T-helper 2 cell treated with Interferon-gamma antibody and Interleukin-4, amounts not matched to agents 5 μg/mL and 100 μg/mL, for 36 hours (primary cell): ENCODE data around the gene FHOD3.

Experiments used
- DNase-seq: peaks from one replicate; pipeline ENCODE4 v3.0.0; 2021; ENCODE audit warnings: low spot score
- H3K27ac Mint-ChIP-seq: one replicate; pipeline ENCODE4 v1.8.0; 2021; ENCODE audit warnings: mild to moderate bottlenecking, mixed read lengths
- H3K27me3 Mint-ChIP-seq: one replicate; pipeline ENCODE4 v1.8.0; 2021; ENCODE audit warnings: low read depth, mixed read lengths
- H3K36me3 Mint-ChIP-seq: one replicate; pipeline ENCODE4 v1.8.0; 2021; ENCODE audit warnings: low read depth, mixed read lengths
- H3K4me1 Mint-ChIP-seq: one replicate; pipeline ENCODE4 v1.8.0; 2021; ENCODE audit warnings: low read depth, mixed read lengths
- H3K4me3 Mint-ChIP-seq: one replicate; pipeline ENCODE4 v1.8.0; 2022; ENCODE audit warnings: mild to moderate bottlenecking, moderate library complexity, mixed read lengths
- H3K9me3 Mint-ChIP-seq: one replicate; pipeline ENCODE4 v1.8.0; 2021; ENCODE audit warnings: mixed read lengths

FHOD3 gene

GRCh38 chr18:36321658-36322407 is 24.3 kb downstream of the FHOD3 start:
- H3K4me3 Mint-ChIP-seq = no peak overlapping the region
- no peaks in the 10 kb centered on the region for H3K36me3 Mint-ChIP-seq
- peaks cover 13% of the 10 kb centered on the region for H3K27me3 Mint-ChIP-seq
- H3K4me1 Mint-ChIP-seq = no peaks in the 10 kb centered on the region
- H3K9me3 Mint-ChIP-seq = peaks cover 5% of the 10 kb centered on the region
- H3K27ac Mint-ChIP-seq = no peak overlapping the region
- no peak for DNase-seq

DNA sequence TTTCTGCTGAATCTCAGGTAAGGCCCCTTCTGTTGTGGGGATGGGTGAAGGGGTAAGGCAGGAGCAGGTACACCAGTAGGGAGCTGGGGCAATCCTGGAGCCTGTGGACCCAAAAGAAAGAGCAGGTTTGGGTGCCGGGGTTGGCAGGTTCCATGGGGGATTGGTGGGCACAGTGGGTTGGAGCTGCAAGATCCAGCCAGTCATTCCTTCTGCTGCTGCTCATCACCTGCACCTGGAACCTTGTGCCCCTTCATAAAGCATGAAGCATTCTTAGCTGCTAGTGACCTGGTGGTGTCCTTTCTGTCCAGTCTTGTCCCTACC is 24.9 kb downstream of the FHOD3 start:
- peaks cover 5% of the 10 kb centered on the region for H3K9me3 Mint-ChIP-seq
- no peaks in the 10 kb centered on the region for H3K36me3 Mint-ChIP-seq
- DNase-seq = no peak
- no peaks in the 10 kb centered on the region for H3K4me1 Mint-ChIP-seq
- H3K27me3 Mint-ChIP-seq = peaks cover 13% of the 10 kb centered on the region
- H3K27ac Mint-ChIP-seq = no peak overlapping the region
- H3K4me3 Mint-ChIP-seq = no peak overlapping the region

GRCh38 chr18:36322734-36323133 is 25.2 kb downstream of the FHOD3 start:
- peaks cover 5% of the 10 kb centered on the region for H3K9me3 Mint-ChIP-seq
- no peaks in the 10 kb centered on the region for H3K4me1 Mint-ChIP-seq
- no peak overlapping the region for H3K4me3 Mint-ChIP-seq
- H3K27me3 Mint-ChIP-seq = peaks cover 13% of the 10 kb centered on the region
- DNase-seq = no peak
- no peak overlapping the region for H3K27ac Mint-ChIP-seq
- no peaks in the 10 kb centered on the region for H3K36me3 Mint-ChIP-seq

DNA sequence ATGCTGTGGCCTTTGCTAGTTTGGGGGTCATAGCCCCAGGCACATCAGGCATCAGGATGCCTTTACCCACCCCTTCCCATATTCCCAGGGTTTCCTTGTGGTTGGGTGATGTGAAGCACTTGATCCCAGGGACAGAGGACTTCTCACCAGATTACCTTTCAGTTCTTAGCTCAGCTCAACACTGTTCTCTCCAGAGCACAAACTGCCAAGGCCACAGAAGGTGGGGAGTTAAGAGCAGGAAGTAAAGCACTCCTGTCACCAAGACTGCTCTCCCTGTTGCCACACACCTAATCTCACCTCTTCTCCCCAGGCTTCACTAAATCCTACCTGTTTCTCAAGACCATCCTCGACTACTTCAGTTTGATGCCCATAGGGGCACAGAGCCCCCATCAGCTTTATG is 25.9 kb downstream of the FHOD3 start:
- Mint-ChIP-seq H3K4me3 (no peak overlapping the region), H3K27me3 (peaks cover 11% of the 10 kb centered on the region), H3K4me1 (no peaks in the 10 kb centered on the region), H3K9me3 (no peaks in the 10 kb centered on the region), H3K36me3 (no peaks in the 10 kb centered on the region), H3K27ac (no peak overlapping the region)
- DNase-seq = no peak

DNA sequence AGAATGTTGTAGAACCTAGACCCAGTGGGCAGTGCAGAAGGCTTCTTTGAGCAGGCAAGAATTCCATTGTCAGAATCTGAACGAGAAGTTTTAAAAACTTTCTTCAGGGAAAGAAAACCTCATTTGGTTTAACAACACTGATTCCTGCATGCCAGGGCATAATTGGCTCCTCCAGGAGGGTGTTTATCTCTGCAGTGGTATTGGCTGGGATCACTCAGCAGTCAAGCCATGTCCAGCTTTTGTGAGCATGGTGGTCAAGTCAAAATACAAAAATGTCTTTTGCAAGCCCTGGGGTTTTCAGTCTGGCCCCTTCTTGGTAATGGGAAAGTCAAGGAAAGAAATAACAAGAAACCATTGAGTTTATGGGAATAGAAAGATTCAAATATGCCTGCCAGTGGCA is 28.3 kb downstream of the FHOD3 start:
- no peak for DNase-seq
- no peak overlapping the region for H3K27ac Mint-ChIP-seq
- H3K4me3 Mint-ChIP-seq = no peak overlapping the region
- no peaks in the 10 kb centered on the region for H3K9me3 Mint-ChIP-seq
- H3K36me3 Mint-ChIP-seq = no peaks in the 10 kb centered on the region
- H3K4me1 Mint-ChIP-seq = no peaks in the 10 kb centered on the region
- H3K27me3 Mint-ChIP-seq = peaks cover 6% of the 10 kb centered on the region

DNA sequence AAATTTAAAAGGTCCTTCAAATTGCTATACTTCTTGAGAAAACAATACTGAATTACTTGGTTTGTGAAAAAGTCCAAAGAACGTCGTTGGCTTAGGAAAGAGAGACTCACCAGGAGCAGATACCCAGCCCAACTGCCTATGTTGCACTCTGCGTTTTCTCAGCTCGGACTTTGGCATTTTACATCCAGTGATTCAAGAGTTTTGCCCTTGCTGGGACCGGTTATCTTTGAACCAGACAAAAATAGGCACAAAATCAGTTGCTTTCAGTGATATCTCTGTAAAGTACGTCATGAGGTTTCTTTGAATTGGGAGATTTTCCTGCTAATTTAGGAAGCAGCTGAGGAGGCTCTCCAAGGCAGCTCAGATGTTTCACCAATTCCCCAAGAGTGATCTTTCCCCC is 29.3 kb downstream of the FHOD3 start:
- no peak overlapping the region for H3K27ac Mint-ChIP-seq
- H3K4me3 Mint-ChIP-seq = no peak overlapping the region
- H3K9me3 Mint-ChIP-seq = no peaks in the 10 kb centered on the region
- DNase-seq = no peak
- H3K36me3 Mint-ChIP-seq = no peaks in the 10 kb centered on the region
- H3K4me1 Mint-ChIP-seq = no peaks in the 10 kb centered on the region
- H3K27me3 Mint-ChIP-seq = peaks cover 6% of the 10 kb centered on the region

- H3K27me3 Mint-ChIP-seq = peaks cover 6% of the 10 kb centered on the region
- no peaks in the 10 kb centered on the region for H3K36me3 Mint-ChIP-seq
- H3K4me3 Mint-ChIP-seq = no peak overlapping the region
- no peak for DNase-seq
- H3K9me3 Mint-ChIP-seq = no peaks in the 10 kb centered on the region
- no peak overlapping the region for H3K27ac Mint-ChIP-seq
- H3K4me1 Mint-ChIP-seq = no peaks in the 10 kb centered on the region
These were observed 30.1 kb downstream of the FHOD3 start for GRCh38 chr18:36327352-36328316.

DNA sequence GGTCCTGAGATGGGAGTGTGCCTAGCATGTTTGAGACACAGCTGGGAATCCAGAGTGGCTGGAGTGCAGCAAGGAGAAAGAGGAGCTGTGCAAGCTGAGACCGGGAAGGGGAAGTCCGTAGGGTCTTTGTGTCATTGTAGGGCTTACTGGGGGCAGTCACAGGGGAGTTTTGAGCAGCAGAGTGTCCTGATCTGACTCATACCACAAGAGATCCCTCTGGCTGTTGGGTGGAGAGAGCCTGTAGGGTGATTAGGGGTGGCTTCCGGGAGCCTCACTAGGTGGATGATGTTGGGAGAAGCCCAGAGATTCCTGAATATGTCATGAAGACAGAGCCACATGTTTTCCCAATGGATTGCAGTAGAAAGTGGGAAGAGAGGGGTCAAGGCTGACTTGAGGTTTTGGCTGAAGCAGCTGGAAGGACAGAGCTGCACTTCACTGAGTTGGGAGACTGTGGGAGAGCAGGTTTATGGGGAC is 30.9 kb downstream of the FHOD3 start:
- Mint-ChIP-seq H3K27ac (no peak overlapping the region), H3K9me3 (no peaks in the 10 kb centered on the region), H3K4me3 (no peak overlapping the region), H3K4me1 (no peaks in the 10 kb centered on the region), H3K36me3 (no peaks in the 10 kb centered on the region), H3K27me3 (peaks cover 6% of the 10 kb centered on the region)
- DNase-seq = no peak

DNA sequence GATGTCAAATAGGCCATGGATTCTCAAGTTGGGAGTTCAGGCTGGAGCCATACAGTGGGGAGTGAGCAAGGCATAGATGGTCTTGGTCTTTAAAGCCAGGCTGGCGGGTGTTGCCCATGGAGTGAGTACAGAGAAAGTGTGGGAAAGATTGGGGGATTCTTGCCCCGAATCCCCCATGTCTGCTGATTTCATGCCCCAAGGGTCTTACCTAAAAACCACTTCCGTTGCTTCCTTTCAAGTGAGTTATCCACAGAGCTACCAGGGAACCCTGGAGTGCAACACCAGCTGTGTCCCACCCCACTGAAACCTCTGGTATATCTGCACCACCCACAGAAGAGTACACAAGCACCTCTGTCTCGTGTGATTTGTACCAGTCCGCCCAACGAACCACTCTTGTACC is 31.4 kb downstream of the FHOD3 start:
- Mint-ChIP-seq H3K27me3 (peaks cover 3% of the 10 kb centered on the region), H3K27ac (no peak overlapping the region), H3K36me3 (no peaks in the 10 kb centered on the region), H3K4me3 (no peak overlapping the region), H3K9me3 (no peaks in the 10 kb centered on the region), H3K4me1 (no peaks in the 10 kb centered on the region)
- no peak for DNase-seq

GRCh38 chr18:36329684-36330434 is 32.3 kb downstream of the FHOD3 start:
- H3K4me3 Mint-ChIP-seq = no peak overlapping the region
- DNase-seq = no peak
- no peaks in the 10 kb centered on the region for H3K4me1 Mint-ChIP-seq
- H3K27me3 Mint-ChIP-seq = no peaks in the 10 kb centered on the region
- H3K36me3 Mint-ChIP-seq = no peaks in the 10 kb centered on the region
- H3K27ac Mint-ChIP-seq = no peak overlapping the region
- H3K9me3 Mint-ChIP-seq = no peaks in the 10 kb centered on the region

GRCh38 chr18:36330435-36331052 is 33.0 kb downstream of the FHOD3 start:
- Mint-ChIP-seq H3K4me3 (no peak overlapping the region), H3K27me3 (no peaks in the 10 kb centered on the region), H3K9me3 (no peaks in the 10 kb centered on the region), H3K27ac (no peak overlapping the region), H3K36me3 (no peaks in the 10 kb centered on the region), H3K4me1 (no peaks in the 10 kb centered on the region)
- DNase-seq = no peak

DNA sequence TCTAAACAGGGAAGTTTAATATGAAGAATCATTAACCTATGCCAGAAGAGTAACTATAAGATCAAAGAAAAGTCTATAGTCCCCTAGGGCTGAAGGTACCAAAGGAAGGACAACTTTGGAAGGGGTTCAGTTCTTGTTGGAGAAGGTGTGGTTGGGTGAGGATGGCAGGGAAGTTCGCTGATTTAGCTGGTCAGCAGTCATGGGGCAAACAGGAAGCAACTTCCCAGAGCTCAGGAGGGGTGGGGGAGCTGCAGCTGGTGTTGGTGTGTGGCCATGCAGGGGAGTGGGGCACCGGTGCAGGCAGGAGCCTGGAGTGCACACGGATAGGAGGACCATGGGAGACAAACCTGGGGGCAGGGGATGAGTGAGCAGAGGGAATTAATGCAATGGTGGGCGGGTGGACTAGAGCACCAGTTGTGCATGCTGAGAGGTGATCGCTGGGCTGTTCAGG is 34.0 kb downstream of the FHOD3 start:
- DNase-seq = no peak
- no peaks in the 10 kb centered on the region for H3K27me3 Mint-ChIP-seq
- H3K4me1 Mint-ChIP-seq = no peaks in the 10 kb centered on the region
- H3K4me3 Mint-ChIP-seq = no peak overlapping the region
- H3K36me3 Mint-ChIP-seq = no peaks in the 10 kb centered on the region
- H3K27ac Mint-ChIP-seq = no peak overlapping the region
- H3K9me3 Mint-ChIP-seq = no peaks in the 10 kb centered on the region

- H3K9me3 Mint-ChIP-seq = no peaks in the 10 kb centered on the region
- no peaks in the 10 kb centered on the region for H3K27me3 Mint-ChIP-seq
- no peaks in the 10 kb centered on the region for H3K36me3 Mint-ChIP-seq
- H3K27ac Mint-ChIP-seq = no peak overlapping the region
- H3K4me3 Mint-ChIP-seq = no peak overlapping the region
- no peak for DNase-seq
- no peaks in the 10 kb centered on the region for H3K4me1 Mint-ChIP-seq
These were observed 35.9 kb downstream of the FHOD3 start for GRCh38 chr18:36333414-36333813.
